ENCODE measurements around the gene COX4I2.
"Not testable (repeated sequence)": the region's sequence is repeated elsewhere in the genome, so short reads cannot be mapped to it uniquely, and the experiment has no call there.

Gene COX4I2

GRCh38 chr20:31654534-31654933 lies 16.8 kb downstream of the COX4I2 start:
- no peak for DNase-seq (ENCODE audit: low spot score)

- peak; percentile 82 for DNase-seq (ENCODE audit: low spot score)
Observed at GRCh38 chr20:31661625-31662371, 24.1 kb downstream of the COX4I2 start.

GRCh38 chr20:31662372-31662854 lies 24.7 kb downstream of the COX4I2 start:
- no peak for DNase-seq (ENCODE audit: low spot score)

- no peak for DNase-seq (ENCODE audit: low spot score)
Observed at GRCh38 chr20:31663524-31663837, 25.8 kb downstream of the COX4I2 start.

GRCh38 chr20:31663838-31664695 lies 26.4 kb downstream of the COX4I2 start:
- DNase-seq (ENCODE audit: low spot score): no peak

GRCh38 chr20:31664696-31665354 lies 27.1 kb downstream of the COX4I2 start:
- DNase-seq (ENCODE audit: low spot score): no peak

GRCh38 chr20:31665753-31666152 lies 28.0 kb downstream of the COX4I2 start:
- no peak for DNase-seq (ENCODE audit: low spot score)

GRCh38 chr20:31666258-31667042 lies 28.7 kb downstream of the COX4I2 start:
- DNase-seq (ENCODE audit: low spot score): peak; percentile 36

GRCh38 chr20:31667315-31668285 lies 29.9 kb downstream of the COX4I2 start:
- DNase-seq (ENCODE audit: low spot score): no peak

GRCh38 chr20:31668944-31669343 lies 31.2 kb downstream of the COX4I2 start:
- not testable (repeated sequence) for DNase-seq (ENCODE audit: low spot score)

- DNase-seq (ENCODE audit: low spot score): no peak
Observed at GRCh38 chr20:31669876-31670275, 32.2 kb downstream of the COX4I2 start.

- no peak for DNase-seq (ENCODE audit: low spot score)
Observed at GRCh38 chr20:31670371-31671228, 32.9 kb downstream of the COX4I2 start.

- no peak for DNase-seq (ENCODE audit: low spot score)
Observed at GRCh38 chr20:31671324-31671723, 33.6 kb downstream of the COX4I2 start.

- no peak for DNase-seq (ENCODE audit: low spot score)
Observed at GRCh38 chr20:31673435-31673834, 35.7 kb downstream of the COX4I2 start.

GRCh38 chr20:31673943-31674463 lies 36.3 kb downstream of the COX4I2 start:
- DNase-seq (ENCODE audit: low spot score): no peak

GRCh38 chr20:31674895-31675827 lies 37.4 kb downstream of the COX4I2 start:
- DNase-seq (ENCODE audit: low spot score): peak; percentile 86

GRCh38 chr20:31675828-31676608 lies 38.3 kb downstream of the COX4I2 start:
- no peak for DNase-seq (ENCODE audit: low spot score)

GRCh38 chr20:31676609-31676989 lies 38.9 kb downstream of the COX4I2 start:
- DNase-seq (ENCODE audit: low spot score): no peak
